ENCODE data around the gene NOP14.

DNA sequence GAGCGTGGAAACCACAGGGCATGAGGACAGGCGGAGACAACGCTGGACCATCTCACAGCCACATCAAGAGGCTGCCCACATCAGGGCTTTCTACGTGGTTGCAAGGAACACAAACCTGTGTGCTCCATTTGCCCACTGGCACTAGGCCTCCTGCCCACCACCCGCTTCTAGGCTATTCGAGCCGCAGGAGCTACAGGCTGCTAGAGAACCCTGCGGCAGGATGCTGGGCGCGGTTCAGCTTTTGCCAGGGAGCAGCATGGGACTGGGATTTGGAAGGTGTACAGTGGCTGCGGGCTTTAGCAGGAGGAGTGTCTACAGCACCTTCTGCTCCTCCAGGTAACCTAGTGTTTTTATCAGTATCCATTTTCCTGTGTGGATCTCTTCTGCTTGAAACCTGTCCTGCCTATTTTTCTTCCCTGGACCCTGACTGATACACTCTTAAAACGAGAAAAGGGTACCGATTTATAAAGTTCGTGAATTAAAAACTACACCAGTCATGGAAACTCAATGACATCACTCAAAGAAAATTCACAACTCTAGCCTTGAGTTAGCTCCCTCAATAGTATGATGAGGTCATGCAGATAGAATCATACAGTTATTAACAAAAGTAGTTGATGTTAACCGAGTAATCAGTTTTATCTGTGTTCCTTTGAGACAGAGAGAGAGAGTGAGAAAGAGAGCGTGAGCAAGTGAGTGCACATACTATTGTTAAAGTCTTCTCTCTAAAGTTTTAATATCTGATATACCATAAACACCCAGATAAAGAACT lies 12.8 kb downstream of the NOP14 start:
- TF ChIP-seq CTCF (conservative IDR thresholded peaks at IDR 0.05 in 1 of 2, IDR thresholded peaks at IDR 0.05 in 1 of 2; ENCODE audit: extremely low read depth in 1 of 2, insufficient read depth in 1 of 2, low read depth in 1 of 2, low read length in 2 of 2) (no peak), EZH2 (IDR thresholded peaks at IDR 0.05; ENCODE audit: borderline replicate concordance, low read length) (no peak)
